GM21515 (cell line): ENCODE data around the gene SSRP1.

Experiments used
- ATAC-seq: cut with Tn5 transposase; IDR thresholded peaks from one replicate; pipeline ENCODE4 v1.9.1; 2021; ENCODE audit not compliant: unreplicated experiment

The SSRP1 gene

DNA sequence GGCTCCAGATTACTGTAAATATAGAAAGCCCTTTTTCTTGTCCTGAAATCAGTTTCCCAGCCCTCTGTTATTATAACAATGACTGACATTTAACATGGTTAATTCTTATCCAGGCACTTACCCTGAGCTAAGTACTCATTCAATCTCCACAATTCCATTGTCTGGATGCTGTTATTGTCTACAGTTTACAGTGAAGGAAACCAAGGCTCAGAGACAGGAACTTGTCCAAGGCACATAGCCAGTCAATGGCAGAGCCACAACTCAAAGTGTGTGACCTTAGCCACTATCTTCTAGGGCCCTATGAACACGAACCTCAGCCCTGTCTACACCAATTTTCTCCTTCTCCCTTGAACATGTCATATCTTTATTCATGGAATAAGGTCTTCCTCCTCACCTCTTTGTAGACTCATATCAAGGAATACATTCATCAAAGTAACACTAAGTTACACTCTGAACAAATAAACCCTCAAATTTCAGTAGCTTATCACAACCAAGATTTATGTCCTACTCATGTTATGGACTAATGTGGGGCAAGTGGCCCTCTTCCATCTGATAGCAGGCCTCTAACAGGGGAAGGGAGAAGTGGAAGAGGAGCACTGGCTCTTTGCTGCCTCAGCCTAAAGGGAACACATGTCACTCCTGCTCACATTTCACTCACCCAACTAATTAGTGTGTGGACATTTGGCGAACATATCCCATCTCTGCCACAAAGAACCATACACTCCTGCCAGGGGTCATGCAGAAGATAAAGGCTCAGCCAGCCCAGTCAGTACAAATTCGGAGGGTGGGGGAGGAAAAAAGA lies 59.3 kb downstream of the SSRP1 start:
- ATAC-seq, result no peak
